K562 (cell line): ENCODE data around the gene HSPB6. TPM values are rescaled to one million over a fixed set of nuclear protein-coding genes. Genes with fewer than 3 reads are reported as not detected.
A peak's percentile ranks its signal among the peaks of the same experiment; 100 is the strongest.

Source experiments
- BCL6 ChIP-seq: fragments of 250-450 bp; sonication (Bioruptor Pico); IDR thresholded peaks from 2 replicates; pipeline ENCODE4 v1.4.0; 2020
- CCAR2 ChIP-seq: fragments of 200-400 bp; formaldehyde crosslinking; IDR thresholded peaks from 2 replicates; pipeline ENCODE4 v1.6.1; 2017; ENCODE audit warnings: mild to moderate bottlenecking, low read depth, low read length
- CEBPG ChIP-seq, 3 experiments: fragments of 200-800 bp in 1 of 3; sonication (Bioruptor generic) in 1 of 3; sonication (generic) in 1 of 3; formaldehyde crosslinking in 1 of 3; IDR thresholded peaks in 2 of 3; conservative IDR thresholded peaks in 1 of 3; 2 replicates each; pipeline versions ENCODE4 v1.6.1 to v1.8.0; 2016 to 2022; ENCODE audit warnings: missing compliant biosample characterization in 2 of 3, missing genetic modification characterization in 2 of 3, mild to moderate bottlenecking in 1 of 3, missing genetic modification reagents in 1 of 3
- ESRRB ChIP-seq: fragments of 250-450 bp; sonication (Bioruptor Pico); IDR thresholded peaks from 2 replicates; pipeline ENCODE4 v1.5.0; 2020; ENCODE audit warnings: mild to moderate bottlenecking, moderate library complexity, borderline replicate concordance
- NBN ChIP-seq: fragments of 450-650 bp; IDR thresholded peaks from 2 replicates; pipeline ENCODE4 v1.6.1; 2016; ENCODE audit warnings: low read depth, mild to moderate bottlenecking
- NCOA6 ChIP-seq: fragments of 450-650 bp; IDR thresholded peaks from 2 replicates; pipeline ENCODE4 v1.6.1; 2017; ENCODE audit warnings: mild to moderate bottlenecking
- NR2F6 ChIP-seq: fragments of 450-650 bp; formaldehyde crosslinking; IDR thresholded peaks from 2 replicates; pipeline ENCODE4 v1.4.0; 2020; ENCODE audit warnings: mild to moderate bottlenecking
- NR4A1 ChIP-seq, 2 experiments: fragments of 250-450 bp in 1 of 2; fragments of 450-650 bp in 1 of 2; sonication (Bioruptor Pico) in 1 of 2; IDR thresholded peaks; 2 replicates each; pipeline versions ENCODE4 v1.4.0 to v1.6.1; 2016 to 2020; ENCODE audit warnings: mild to moderate bottlenecking in 2 of 2, missing compliant biosample characterization in 1 of 2, missing genetic modification characterization in 1 of 2, moderate library complexity in 1 of 2
- PURB ChIP-seq: sonication (generic); formaldehyde crosslinking; IDR thresholded peaks from 2 replicates; pipeline ENCODE4 v1.9.0; 2021; ENCODE audit warnings: low read depth, mild to moderate bottlenecking, missing genetic modification reagents
- SAFB2 ChIP-seq: fragments of 200-400 bp; formaldehyde crosslinking; IDR thresholded peaks from 2 replicates; pipeline ENCODE4 v1.6.1; 2018; ENCODE audit warnings: borderline replicate concordance, low read length, low read depth, moderate library complexity; ENCODE audit not compliant: severe bottlenecking
- SMAD4 ChIP-seq: fragments of 250-450 bp; sonication (Bioruptor Pico); conservative IDR thresholded peaks from 2 replicates; pipeline ENCODE4 v1.8.0; 2021; ENCODE audit warnings: inconsistent platforms, mild to moderate bottlenecking, moderate library complexity
- SNIP1 ChIP-seq: fragments of 450-650 bp; IDR thresholded peaks from 2 replicates; pipeline ENCODE4 v1.7.1; 2017; ENCODE audit warnings: low read depth, mild to moderate bottlenecking
- STAT5B ChIP-seq: fragments of 250-450 bp; sonication (Bioruptor Pico); IDR thresholded peaks from 2 replicates; pipeline ENCODE4 v1.8.0; 2021; ENCODE audit warnings: mild to moderate bottlenecking, inconsistent platforms
- ZBTB8A ChIP-seq: fragments of 450-650 bp; IDR thresholded peaks from 2 replicates; pipeline ENCODE4 v1.6.1; 2018; ENCODE audit warnings: mild to moderate bottlenecking, moderate library complexity; ENCODE audit not compliant: partially characterized antibody
- polyA plus RNA-seq, 8 experiments: library from polyadenylated mRNA; depleted of rRNA in 4 of 8; stranded (reverse) in 5 of 8; unstranded in 3 of 8; fragments of >200 nt; fragmentation: Nextera tagmentation in 2 of 8; fragmentation: Illumina TruSeq in 1 of 8; extraction: Ambion mirVana in 2 of 8; extraction: Trizol in 1 of 8; gene quantifications; 2 replicates each; pipeline versions ENCODE4 v1.2.1 to v1.2.3, GENCODE V29; 2011 to 2014; ENCODE audit warnings: inconsistent platforms in 1 of 8, missing spikeins in 1 of 8
- total RNA-seq, 7 experiments: library from RNA; depleted of rRNA in 6 of 7; stranded (reverse); fragments of >200 nt in 6 of 7; fragmentation: Illumina TruSeq in 2 of 7; extraction: Trizol in 2 of 7; gene quantifications; 2 replicates each; pipeline versions ENCODE4 v1.2.1 to v1.2.3, GENCODE V29; 2011 to 2021; ENCODE audit warnings: low replicate concordance in 1 of 7
- TF ChIP-seq, protein P1 (sequence below): sonication (generic); formaldehyde crosslinking; IDR thresholded peaks from 2 replicates; pipeline ENCODE4 v1.8.1; 2023; ENCODE audit warnings: mild to moderate bottlenecking, missing genetic modification reagents
- TF ChIP-seq, protein P2 (sequence below): sonication (generic); formaldehyde crosslinking; IDR thresholded peaks from 2 replicates; pipeline ENCODE4 v1.8.0; 2022; ENCODE audit warnings: mild to moderate bottlenecking, missing genetic modification reagents, borderline replicate concordance
- TF ChIP-seq, protein P3 (sequence below): fragments of 250-450 bp; sonication (Bioruptor Pico); IDR thresholded peaks from 2 replicates; pipeline ENCODE4 v1.4.0; 2020; ENCODE audit warnings: mild to moderate bottlenecking, moderate library complexity, borderline replicate concordance
- TF ChIP-seq, protein P4 (sequence below): fragments of 450-650 bp; IDR thresholded peaks from 2 replicates; pipeline ENCODE4 v1.6.1; 2018; ENCODE audit warnings: mild to moderate bottlenecking, low read depth; ENCODE audit not compliant: partially characterized antibody

Gene HSPB6
- total and polyA plus RNA-seq, 9 of the 15 experiments (the other 6 are each of a cell fraction or from before 2014, with no cell fraction given): 0.55 TPM; not detected in 8

DNA sequence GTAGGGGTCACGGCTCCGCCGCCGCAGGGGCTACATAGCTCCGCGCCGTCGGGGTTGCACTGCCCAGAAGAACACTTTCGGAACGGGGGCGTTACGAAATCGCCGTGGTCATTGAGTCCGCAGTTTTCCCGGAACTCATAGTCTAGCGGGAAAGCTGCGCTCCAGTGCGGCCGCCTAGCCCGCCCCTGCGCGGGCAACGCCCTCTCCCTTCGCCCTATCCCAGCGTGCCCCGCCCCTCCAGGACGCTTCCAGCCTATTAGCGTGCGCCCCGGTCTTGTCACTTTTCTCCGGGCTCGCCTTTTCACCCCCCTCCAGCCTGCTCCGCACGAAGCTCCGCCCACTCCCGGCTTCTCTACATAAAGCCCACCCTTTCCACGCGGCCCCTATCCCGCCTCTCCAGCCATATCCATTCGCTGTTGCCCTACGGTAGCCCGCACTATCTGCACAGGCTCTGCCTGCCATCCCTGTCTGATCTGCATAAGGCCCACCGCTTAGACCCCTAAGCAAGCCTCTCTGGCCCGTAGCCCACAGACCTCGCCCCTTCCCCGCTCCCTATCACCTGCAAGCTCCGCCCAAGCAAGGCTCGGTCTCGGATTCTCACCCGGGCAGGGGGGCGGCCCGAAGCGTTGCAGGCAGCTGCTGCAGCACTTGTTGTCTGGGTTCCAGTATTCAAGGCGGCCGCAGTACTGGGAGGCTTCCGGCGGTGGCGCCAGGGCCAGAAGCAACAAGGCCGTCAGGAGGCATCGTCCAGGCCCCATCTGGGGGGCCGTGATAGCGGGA, 16.2 kb downstream of the HSPB6 start (continued):
- no peak for TF ChIP-seq NR2F6 (CRISPR knock-in tag)
- TF ChIP-seq, protein P1, sequence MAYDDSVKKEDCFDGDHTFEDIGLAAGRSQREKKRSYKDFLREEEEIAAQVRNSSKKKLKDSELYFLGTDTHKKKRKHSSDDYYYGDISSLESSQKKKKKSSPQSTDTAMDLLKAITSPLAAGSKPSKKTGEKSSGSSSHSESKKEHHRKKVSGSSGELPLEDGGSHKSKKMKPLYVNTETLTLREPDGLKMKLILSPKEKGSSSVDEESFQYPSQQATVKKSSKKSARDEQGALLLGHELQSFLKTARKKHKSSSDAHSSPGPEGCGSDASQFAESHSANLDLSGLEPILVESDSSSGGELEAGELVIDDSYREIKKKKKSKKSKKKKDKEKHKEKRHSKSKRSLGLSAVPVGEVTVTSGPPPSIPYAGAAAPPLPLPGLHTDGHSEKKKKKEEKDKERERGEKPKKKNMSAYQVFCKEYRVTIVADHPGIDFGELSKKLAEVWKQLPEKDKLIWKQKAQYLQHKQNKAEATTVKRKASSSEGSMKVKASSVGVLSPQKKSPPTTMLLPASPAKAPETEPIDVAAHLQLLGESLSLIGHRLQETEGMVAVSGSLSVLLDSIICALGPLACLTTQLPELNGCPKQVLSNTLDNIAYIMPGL (CRISPR knock-in tag): peak; percentile 67; the same call in 1 of the 2 replicates
- no peak for TF ChIP-seq NR4A1 (CRISPR knock-in tag; IDR thresholded peaks at IDR 0.05)
- TF ChIP-seq NR4A1 (tag; IDR thresholded peaks at IDR 0.05): no peak
- TF ChIP-seq, protein P2, sequence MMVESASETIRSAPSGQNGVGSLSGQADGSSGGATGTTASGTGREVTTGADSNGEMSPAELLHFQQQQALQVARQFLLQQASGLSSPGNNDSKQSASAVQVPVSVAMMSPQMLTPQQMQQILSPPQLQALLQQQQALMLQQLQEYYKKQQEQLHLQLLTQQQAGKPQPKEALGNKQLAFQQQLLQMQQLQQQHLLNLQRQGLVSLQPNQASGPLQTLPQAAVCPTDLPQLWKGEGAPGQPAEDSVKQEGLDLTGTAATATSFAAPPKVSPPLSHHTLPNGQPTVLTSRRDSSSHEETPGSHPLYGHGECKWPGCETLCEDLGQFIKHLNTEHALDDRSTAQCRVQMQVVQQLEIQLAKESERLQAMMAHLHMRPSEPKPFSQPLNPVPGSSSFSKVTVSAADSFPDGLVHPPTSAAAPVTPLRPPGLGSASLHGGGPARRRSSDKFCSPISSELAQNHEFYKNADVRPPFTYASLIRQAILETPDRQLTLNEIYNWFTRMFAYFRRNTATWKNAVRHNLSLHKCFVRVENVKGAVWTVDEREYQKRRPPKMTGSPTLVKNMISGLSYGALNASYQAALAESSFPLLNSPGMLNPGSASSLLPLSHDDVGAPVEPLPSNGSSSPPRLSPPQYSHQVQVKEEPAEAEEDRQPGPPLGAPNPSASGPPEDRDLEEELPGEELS: peak; percentile 85
- no peak for TF ChIP-seq STAT5B
- no peak for TF ChIP-seq SAFB2
- TF ChIP-seq SNIP1: no peak
- TF ChIP-seq NCOA6: no peak
- peak; percentile 63 for TF ChIP-seq SMAD4
- TF ChIP-seq CCAR2: no peak
- no peak for TF ChIP-seq PURB
- no peak for TF ChIP-seq BCL6 (CRISPR knock-in tag)
- TF ChIP-seq NBN: peak; percentile 65; the same call in 1 of the 2 replicates
- TF ChIP-seq ZBTB8A: no peak
- no peak for TF ChIP-seq ESRRB
- TF ChIP-seq, protein P3, sequence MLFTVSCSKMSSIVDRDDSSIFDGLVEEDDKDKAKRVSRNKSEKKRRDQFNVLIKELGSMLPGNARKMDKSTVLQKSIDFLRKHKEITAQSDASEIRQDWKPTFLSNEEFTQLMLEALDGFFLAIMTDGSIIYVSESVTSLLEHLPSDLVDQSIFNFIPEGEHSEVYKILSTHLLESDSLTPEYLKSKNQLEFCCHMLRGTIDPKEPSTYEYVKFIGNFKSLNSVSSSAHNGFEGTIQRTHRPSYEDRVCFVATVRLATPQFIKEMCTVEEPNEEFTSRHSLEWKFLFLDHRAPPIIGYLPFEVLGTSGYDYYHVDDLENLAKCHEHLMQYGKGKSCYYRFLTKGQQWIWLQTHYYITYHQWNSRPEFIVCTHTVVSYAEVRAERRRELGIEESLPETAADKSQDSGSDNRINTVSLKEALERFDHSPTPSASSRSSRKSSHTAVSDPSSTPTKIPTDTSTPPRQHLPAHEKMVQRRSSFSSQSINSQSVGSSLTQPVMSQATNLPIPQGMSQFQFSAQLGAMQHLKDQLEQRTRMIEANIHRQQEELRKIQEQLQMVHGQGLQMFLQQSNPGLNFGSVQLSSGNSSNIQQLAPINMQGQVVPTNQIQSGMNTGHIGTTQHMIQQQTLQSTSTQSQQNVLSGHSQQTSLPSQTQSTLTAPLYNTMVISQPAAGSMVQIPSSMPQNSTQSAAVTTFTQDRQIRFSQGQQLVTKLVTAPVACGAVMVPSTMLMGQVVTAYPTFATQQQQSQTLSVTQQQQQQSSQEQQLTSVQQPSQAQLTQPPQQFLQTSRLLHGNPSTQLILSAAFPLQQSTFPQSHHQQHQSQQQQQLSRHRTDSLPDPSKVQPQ (CRISPR knock-in tag): no peak
- TF ChIP-seq, protein P4, sequence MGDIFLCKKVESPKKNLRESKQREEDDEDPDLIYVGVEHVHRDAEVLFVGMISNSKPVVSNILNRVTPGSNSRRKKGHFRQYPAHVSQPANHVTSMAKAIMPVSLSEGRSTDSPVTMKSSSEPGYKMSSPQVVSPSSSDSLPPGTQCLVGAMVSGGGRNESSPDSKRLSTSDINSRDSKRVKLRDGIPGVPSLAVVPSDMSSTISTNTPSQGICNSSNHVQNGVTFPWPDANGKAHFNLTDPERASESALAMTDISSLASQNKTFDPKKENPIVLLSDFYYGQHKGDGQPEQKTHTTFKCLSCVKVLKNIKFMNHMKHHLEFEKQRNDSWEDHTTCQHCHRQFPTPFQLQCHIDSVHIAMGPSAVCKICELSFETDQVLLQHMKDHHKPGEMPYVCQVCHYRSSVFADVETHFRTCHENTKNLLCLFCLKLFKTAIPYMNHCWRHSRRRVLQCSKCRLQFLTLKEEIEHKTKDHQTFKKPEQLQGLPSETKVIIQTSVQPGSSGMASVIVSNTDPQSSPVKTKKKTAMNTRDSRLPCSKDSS: no peak
- TF ChIP-seq CEBPG (CRISPR knock-in tag; IDR thresholded peaks at IDR 0.05): peak; percentile 39; the same call in 1 of the 2 replicates
- TF ChIP-seq CEBPG (tag; conservative IDR thresholded peaks at IDR 0.05 in 1 of 2, IDR thresholded peaks at IDR 0.05 in 1 of 2): peak; percentile 87
